Spinal cord (tissue), 10 donors: ENCODE measurements around the gene B3GAT2. TPM values are rescaled to one million over a fixed set of nuclear protein-coding genes. Genes with fewer than 3 reads are reported as not detected.

Experiments used
- DNase-seq, 6 donors: peaks; one replicate each; pipeline versions ENCODE4 v3.0.0 to v3.0.0-alpha.2; 2013 to 2015; ENCODE audit warnings: low spot score in 6 of 6, low read depth in 4 of 6
- H3K27ac ChIP-seq: one replicate; pipeline ENCODE4 v1.5.1; 2013; ENCODE audit warnings: low read depth, low read length, control low read depth
- H3K27me3 ChIP-seq: one replicate; pipeline ENCODE4 v1.6.1; 2013; ENCODE audit warnings: low read length; ENCODE audit not compliant: control insufficient read depth, insufficient read depth
- H3K36me3 ChIP-seq: one replicate; pipeline ENCODE4 v1.6.1; 2013; ENCODE audit warnings: low read length; ENCODE audit not compliant: control insufficient read depth, insufficient read depth
- H3K4me1 ChIP-seq: one replicate; pipeline ENCODE4 v1.6.1; 2013; ENCODE audit warnings: low read length; ENCODE audit not compliant: control insufficient read depth, insufficient read depth
- H3K4me3 ChIP-seq: one replicate; pipeline ENCODE4 v1.5.1; 2013; ENCODE audit warnings: low read depth, low read length, control low read depth
- H3K9me3 ChIP-seq: one replicate; pipeline ENCODE4 v1.6.1; 2013; ENCODE audit warnings: low read length; ENCODE audit not compliant: control insufficient read depth, insufficient read depth
- WGBS: methylation state at CpG from one replicate; pipeline ENCODE4 v1.1.5; 2013; ENCODE audit warnings: missing lambda C conversion rate; ENCODE audit not compliant: insufficient coverage; 5-methylcytosine and 5-hydroxymethylcytosine counted together
- polyA plus RNA-seq, 2 donors: library from polyadenylated mRNA; unstranded; fragments of 120-200 nt; gene quantifications; one replicate each; pipeline ENCODE4 v1.2.1, GENCODE V29; 2013; ENCODE audit not compliant: insufficient read length in 2 of 2
- total RNA-seq, 2 donors: library from RNA; depleted of rRNA in 1 of 2; stranded (reverse); fragments of 120-200 nt in 1 of 2; fragments of >200 nt in 1 of 2; gene quantifications; one replicate each; pipeline versions ENCODE4 v1.2.3 to v1.2.4, GENCODE V29; 2013 to 2014
- donor health status: healthy.

B3GAT2 gene
- total and polyA plus RNA-seq, 4 donors, result 22.9 to 82.5 (median 66.1) TPM

GRCh38 chr6:70838907-70839285 lies 118.0 kb downstream of the B3GAT2 start:
- no peak overlapping the region for H3K27ac ChIP-seq
- H3K9me3 ChIP-seq, result no peaks in the 10 kb centered on the region
- H3K27me3 ChIP-seq, result no peaks in the 10 kb centered on the region
- DNase-seq, result no peak
- no CpG with 5 or more reads among the region's 2 CpGs for WGBS
- H3K4me1 ChIP-seq, result no peaks in the 10 kb centered on the region
- no peak overlapping the region for H3K4me3 ChIP-seq
- no peaks in the 10 kb centered on the region for H3K36me3 ChIP-seq

- H3K36me3 ChIP-seq, result no peaks in the 10 kb centered on the region
- H3K4me3 ChIP-seq, result no peak overlapping the region
- no CpG with 5 or more reads among the region's 2 CpGs for WGBS
- no peak overlapping the region for H3K27ac ChIP-seq
- no peaks in the 10 kb centered on the region for H3K9me3 ChIP-seq
- no peaks in the 10 kb centered on the region for H3K4me1 ChIP-seq
- DNase-seq, result no peak
- H3K27me3 ChIP-seq, result no peaks in the 10 kb centered on the region
Measured at GRCh38 chr6:70834520-70834919, 122.3 kb downstream of the B3GAT2 start.

- no CpG with 5 or more reads among the region's 3 CpGs for WGBS
- Histone ChIP-seq H3K36me3 (no peaks in the 10 kb centered on the region), H3K4me1 (no peaks in the 10 kb centered on the region), H3K4me3 (no peak overlapping the region), H3K27ac (no peak overlapping the region), H3K27me3 (no peaks in the 10 kb centered on the region), H3K9me3 (no peaks in the 10 kb centered on the region)
- DNase-seq, result no peak
Measured at GRCh38 chr6:70831427-70831826, 125.4 kb downstream of the B3GAT2 start.

- no peaks in the 10 kb centered on the region for H3K36me3 ChIP-seq
- no peaks in the 10 kb centered on the region for H3K9me3 ChIP-seq
- DNase-seq, result no peak
- H3K27ac ChIP-seq, result no peak overlapping the region
- no peak overlapping the region for H3K4me3 ChIP-seq
- H3K27me3 ChIP-seq, result no peaks in the 10 kb centered on the region
- no peaks in the 10 kb centered on the region for H3K4me1 ChIP-seq
- whole genome bisulfite sequencing, result 100% methylated on average over 1 of the region's 1 CpG
Measured at GRCh38 chr6:70823651-70824050, 133.2 kb downstream of the B3GAT2 start.

GRCh38 chr6:70821751-70822150 lies 135.1 kb downstream of the B3GAT2 start:
- no CpG with 5 or more reads among the region's 2 CpGs for WGBS

GRCh38 chr6:70820778-70821177 lies 136.1 kb downstream of the B3GAT2 start:
- no peaks in the 10 kb centered on the region for H3K9me3 ChIP-seq
- no peak overlapping the region for H3K27ac ChIP-seq
- no peaks in the 10 kb centered on the region for H3K4me1 ChIP-seq
- H3K27me3 ChIP-seq, result no peaks in the 10 kb centered on the region
- H3K36me3 ChIP-seq, result no peaks in the 10 kb centered on the region
- no CpG with 5 or more reads among the region's 2 CpGs for WGBS
- no peak overlapping the region for H3K4me3 ChIP-seq
- no peak for DNase-seq

More at GRCh38 chr6:70821751-70822150, 135.1 kb downstream of the B3GAT2 start:
- H3K4me3 ChIP-seq, result no peak overlapping the region
- no peaks in the 10 kb centered on the region for H3K27me3 ChIP-seq
- no peaks in the 10 kb centered on the region for H3K9me3 ChIP-seq
- DNase-seq, result peak in 2 of 6 donors; percentile 6 to 79
- H3K27ac ChIP-seq, result no peak overlapping the region
- H3K36me3 ChIP-seq, result no peaks in the 10 kb centered on the region
- no peaks in the 10 kb centered on the region for H3K4me1 ChIP-seq

GRCh38 chr6:70819646-70820045 lies 137.2 kb downstream of the B3GAT2 start:
- Histone ChIP-seq H3K9me3 (no peaks in the 10 kb centered on the region), H3K4me3 (no peak overlapping the region), H3K27me3 (no peaks in the 10 kb centered on the region), H3K36me3 (no peaks in the 10 kb centered on the region), H3K4me1 (no peaks in the 10 kb centered on the region), H3K27ac (no peak overlapping the region)
- DNase-seq, result no peak
- WGBS, result no CpG with 5 or more reads among the region's 4 CpGs

- no peak overlapping the region for H3K4me3 ChIP-seq
- H3K36me3 ChIP-seq, result no peaks in the 10 kb centered on the region
- no peaks in the 10 kb centered on the region for H3K4me1 ChIP-seq
- DNase-seq, result no peak
- WGBS, result no CpG with 5 or more reads among the region's 3 CpGs
- H3K9me3 ChIP-seq, result no peaks in the 10 kb centered on the region
- no peaks in the 10 kb centered on the region for H3K27me3 ChIP-seq
- H3K27ac ChIP-seq, result no peak overlapping the region
Measured at GRCh38 chr6:70813885-70814284, 143.0 kb downstream of the B3GAT2 start.

GRCh38 chr6:70811788-70812187 lies 145.1 kb downstream of the B3GAT2 start:
- Histone ChIP-seq H3K4me3 (no peak overlapping the region), H3K27me3 (no peaks in the 10 kb centered on the region), H3K36me3 (no peaks in the 10 kb centered on the region), H3K27ac (no peak overlapping the region), H3K4me1 (no peaks in the 10 kb centered on the region), H3K9me3 (no peaks in the 10 kb centered on the region)
- 94% methylated on average over 4 of the region's 6 CpGs for WGBS
- DNase-seq, result no peak
